Body of pancreas (tissue), 4 donors: ENCODE data around the gene SLC1A2.

ENCODE experiments used
- POLR2A ChIP-seq, 3 donors: fragments of 450-650 bp; IDR thresholded peaks; one replicate each; pipeline ENCODE4 v1.6.1; 2016; ENCODE audit warnings: antibody characterized with exemption in 3 of 3, mild to moderate bottlenecking in 2 of 3
- TF ChIP-seq, protein P1 (sequence below), 7 experiments: fragments of 450-650 bp in 4 of 7; fragments of 200-600 bp in 3 of 7; sonication (generic) in 3 of 7; IDR thresholded peaks; one replicate each; pipeline ENCODE4 v1.5.1; 2016 to 2019; ENCODE audit warnings: antibody characterized with exemption in 7 of 7

DNA sequence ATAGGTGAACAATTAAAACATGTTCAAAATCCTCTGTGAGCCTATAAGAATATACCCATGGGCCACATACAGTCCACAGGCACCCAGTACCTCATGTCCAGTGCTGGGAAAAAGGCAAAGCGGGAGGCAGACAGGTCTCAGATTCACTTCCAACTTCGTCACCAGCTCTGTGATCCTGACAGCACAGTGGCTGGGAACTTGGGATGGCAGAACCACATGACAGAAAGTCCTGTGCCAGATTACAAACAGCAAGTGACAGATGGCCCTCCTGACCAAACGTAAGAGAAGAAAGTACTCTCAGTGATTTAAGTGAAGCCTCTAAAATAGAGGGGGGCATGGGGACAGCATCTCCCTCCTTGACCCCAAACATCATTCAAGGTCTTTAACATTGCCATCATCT, 5.8 kb downstream of the SLC1A2 start:
- TF ChIP-seq, protein P1, sequence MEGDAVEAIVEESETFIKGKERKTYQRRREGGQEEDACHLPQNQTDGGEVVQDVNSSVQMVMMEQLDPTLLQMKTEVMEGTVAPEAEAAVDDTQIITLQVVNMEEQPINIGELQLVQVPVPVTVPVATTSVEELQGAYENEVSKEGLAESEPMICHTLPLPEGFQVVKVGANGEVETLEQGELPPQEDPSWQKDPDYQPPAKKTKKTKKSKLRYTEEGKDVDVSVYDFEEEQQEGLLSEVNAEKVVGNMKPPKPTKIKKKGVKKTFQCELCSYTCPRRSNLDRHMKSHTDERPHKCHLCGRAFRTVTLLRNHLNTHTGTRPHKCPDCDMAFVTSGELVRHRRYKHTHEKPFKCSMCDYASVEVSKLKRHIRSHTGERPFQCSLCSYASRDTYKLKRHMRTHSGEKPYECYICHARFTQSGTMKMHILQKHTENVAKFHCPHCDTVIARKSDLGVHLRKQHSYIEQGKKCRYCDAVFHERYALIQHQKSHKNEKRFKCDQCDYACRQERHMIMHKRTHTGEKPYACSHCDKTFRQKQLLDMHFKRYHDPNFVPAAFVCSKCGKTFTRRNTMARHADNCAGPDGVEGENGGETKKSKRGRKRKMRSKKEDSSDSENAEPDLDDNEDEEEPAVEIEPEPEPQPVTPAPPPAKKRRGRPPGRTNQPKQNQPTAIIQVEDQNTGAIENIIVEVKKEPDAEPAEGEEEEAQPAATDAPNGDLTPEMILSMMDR (IDR thresholded peaks at IDR 0.05), result no peak
- no peak for TF ChIP-seq POLR2A (IDR thresholded peaks at IDR 0.05)
